ENCODE measurements around the gene AXL.

AXL gene

DNA sequence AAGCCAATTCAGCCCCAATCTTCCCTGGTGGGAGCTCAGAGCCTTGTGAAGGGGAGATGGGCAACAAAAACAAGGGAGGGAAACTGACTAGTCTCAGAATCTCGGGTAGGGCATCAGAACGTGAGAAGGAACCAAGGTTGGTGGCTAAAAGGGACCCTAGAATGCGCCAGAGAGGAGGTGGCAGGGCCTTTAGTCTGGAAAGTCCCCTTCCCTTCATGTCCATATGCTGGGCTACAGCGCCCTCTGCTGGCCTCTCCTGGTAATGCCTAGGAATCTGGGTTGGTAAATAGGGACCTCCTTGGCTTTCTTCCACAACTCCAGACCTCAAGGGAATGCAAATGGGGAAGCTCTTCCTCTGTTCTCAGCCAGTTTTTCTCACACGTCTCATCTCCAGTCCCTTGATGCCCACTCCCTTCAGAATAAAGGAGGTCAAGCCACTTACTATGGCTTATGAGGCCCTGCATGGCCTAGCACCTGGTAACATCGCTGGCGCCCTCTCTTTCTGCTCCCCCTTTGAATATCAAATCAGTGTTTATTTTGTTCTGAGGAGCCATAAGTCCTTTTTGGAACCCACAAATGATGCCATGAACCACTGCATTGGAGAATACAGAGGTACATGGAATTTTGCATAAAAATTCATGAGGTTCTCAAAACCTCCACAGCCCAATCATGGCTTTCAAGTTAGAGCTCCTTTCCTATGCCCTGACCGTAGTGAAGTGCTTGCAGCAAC lies 89.6 kb downstream of the AXL start:
- peak; percentile 93 for DNase-seq (ENCODE audit: low spot score)

DNA sequence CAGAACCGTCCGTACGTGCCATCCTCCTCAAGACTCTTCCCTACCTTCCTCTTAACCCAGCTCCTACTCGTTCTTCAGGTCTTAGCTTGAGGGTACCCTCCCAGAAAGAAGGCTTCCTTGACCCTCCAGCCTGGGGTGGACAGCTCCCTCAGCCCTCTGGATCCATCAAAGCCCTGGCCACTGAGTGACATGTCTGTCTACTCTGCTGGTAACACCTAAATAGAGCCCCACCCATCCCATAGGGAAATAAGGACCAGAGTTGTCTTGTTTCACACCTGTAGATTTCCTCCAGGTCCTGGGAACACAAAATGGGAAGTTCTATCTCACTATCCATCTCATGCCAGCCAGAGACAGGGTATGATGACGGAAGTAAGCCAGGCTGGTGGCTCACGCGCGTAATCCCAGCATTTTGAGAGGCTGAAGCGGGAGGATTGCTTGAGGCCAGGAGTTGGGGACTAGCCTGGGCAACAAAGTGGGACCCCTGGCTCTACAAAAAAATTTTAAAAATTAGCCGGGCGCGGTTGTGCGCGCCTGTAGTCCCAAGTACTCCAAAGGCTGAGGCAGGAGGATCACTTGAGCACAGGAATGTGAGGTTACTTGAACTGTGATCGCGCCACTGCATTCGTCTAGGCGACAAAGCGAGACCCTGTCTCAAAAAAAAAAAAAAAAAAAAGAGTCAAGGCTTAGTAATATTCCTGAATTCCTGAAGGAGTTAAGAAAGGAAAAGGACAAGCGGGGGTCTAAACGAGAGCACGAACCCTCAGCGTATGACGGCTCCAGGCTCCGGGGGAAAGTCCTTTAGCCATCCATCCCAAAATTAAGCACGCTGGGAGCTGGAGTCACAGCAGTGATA lies 90.4 kb downstream of the AXL start:
- no peak for DNase-seq (ENCODE audit: low spot score)

DNA sequence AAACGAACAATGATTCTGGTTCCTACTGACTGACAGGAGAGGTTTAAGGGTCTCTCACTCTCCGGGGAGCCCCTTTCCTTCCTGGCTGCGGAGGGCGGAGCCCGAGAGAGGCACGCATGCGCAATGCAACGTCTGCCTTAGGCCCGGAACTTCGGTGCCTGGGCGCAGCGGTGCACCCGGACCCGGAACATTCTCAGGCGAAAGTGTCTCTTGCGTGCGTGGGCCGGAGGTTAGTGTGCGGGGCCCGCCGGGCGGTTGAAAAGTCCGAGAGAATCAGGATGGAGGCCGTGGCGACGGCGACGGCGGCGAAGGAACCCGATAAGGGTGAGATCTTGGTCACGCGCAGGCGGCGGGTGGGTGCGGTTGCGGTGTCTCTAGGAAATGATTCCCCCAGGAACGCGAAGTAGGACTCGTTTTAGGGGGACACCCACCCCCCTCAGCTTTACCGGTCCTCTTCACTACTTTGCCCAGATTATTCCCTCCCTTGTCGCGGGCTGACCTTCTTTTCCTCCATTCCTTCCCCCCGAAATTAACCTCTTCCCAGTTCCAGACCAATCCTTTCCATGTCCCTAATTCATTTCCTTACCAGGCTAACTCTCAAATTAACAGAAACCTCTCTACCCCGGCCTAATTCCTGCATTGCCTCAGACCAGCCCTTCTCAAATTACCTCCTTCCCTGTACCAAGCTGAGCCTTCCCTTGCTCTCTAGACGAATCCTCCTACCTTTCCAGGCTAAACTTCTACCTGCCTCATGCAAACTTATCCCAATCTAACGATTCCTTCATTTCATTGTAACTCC lies 91.2 kb downstream of the AXL start, which contains the start of gene CCDC97:
Gene CCDC97, plus strand, starts transcription at position 140 of the 799 bp plus-strand sequence. Its CDS starts 139 bp downstream, at position 279.
- DNase-seq (ENCODE audit: low spot score) = peak; percentile 90

DNA sequence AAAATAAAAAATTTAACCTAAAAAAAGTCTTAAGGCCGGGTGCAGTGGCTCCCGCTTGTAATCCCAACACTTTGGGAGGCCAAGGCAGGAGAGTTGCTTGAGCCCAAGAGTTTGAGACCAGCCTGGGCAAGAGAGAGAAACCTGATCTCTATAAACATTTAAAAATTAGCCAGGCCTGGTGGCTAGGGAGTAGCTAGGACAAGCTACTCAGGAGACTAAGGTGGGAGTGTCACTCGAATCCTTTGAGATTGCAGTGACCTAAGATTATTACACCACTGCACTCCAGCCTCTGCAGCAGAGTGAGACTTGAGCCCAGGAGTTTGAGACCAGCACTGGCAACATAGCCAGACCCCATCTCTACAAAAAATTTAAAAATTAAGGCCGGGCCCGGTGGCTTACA lies 92.0 kb downstream of the AXL start:
- DNase-seq (ENCODE audit: low spot score) = no peak
